Loucy (cell line): Measurements from ENCODE around the gene CDC73.
"Not testable (repeated sequence)": the region's sequence is repeated elsewhere in the genome, so short reads cannot be mapped to it uniquely, and the experiment has no call there.

Experiments
- CTCF ChIP-seq: fragments of 200-600 bp; sonication (generic); conservative IDR thresholded peaks from 2 replicates; pipeline ENCODE4 v1.5.1; 2014; ENCODE audit warnings: mild to moderate bottlenecking, antibody characterized with exemption, low read length
- EZH2phosphoT487 ChIP-seq: fragments of 200-600 bp; IDR thresholded peaks from 2 replicates; pipeline ENCODE4 v1.6.1; 2018; ENCODE audit warnings: antibody characterized with exemption, mild to moderate bottlenecking, moderate library complexity, borderline replicate concordance

GRCh38 chr1:193288548-193289080 is 166.8 kb downstream of the CDC73 start:
- TF ChIP-seq CTCF, EZH2phosphoT487: not testable (repeated sequence)
